Tibial nerve (tissue), 4 donors: ENCODE data around the gene ARMC12.
A peak's percentile ranks its signal among the peaks of the same experiment; 100 is the strongest.

ENCODE experiments used
- EP300 ChIP-seq, 2 donors: sonication (generic); formaldehyde crosslinking; IDR thresholded peaks; one replicate each; pipeline ENCODE4 v1.6.1; 2017; ENCODE audit warnings: antibody characterized with exemption in 2 of 2, mild to moderate bottlenecking in 1 of 2
- POLR2A ChIP-seq, 2 donors: fragments of 450-650 bp; IDR thresholded peaks; one replicate each; pipeline ENCODE4 v1.6.1; 2017; ENCODE audit warnings: antibody characterized with exemption in 2 of 2, mild to moderate bottlenecking in 2 of 2, moderate library complexity in 2 of 2
- TF ChIP-seq, protein P1 (sequence below), 5 experiments: fragments of 200-600 bp in 3 of 5; fragments of 450-650 bp in 2 of 5; sonication (generic) in 3 of 5; IDR thresholded peaks; one replicate each; pipeline ENCODE4 v1.5.1; 2016 to 2019; ENCODE audit warnings: antibody characterized with exemption in 5 of 5, mild to moderate bottlenecking in 3 of 5, moderate library complexity in 2 of 5

DNA sequence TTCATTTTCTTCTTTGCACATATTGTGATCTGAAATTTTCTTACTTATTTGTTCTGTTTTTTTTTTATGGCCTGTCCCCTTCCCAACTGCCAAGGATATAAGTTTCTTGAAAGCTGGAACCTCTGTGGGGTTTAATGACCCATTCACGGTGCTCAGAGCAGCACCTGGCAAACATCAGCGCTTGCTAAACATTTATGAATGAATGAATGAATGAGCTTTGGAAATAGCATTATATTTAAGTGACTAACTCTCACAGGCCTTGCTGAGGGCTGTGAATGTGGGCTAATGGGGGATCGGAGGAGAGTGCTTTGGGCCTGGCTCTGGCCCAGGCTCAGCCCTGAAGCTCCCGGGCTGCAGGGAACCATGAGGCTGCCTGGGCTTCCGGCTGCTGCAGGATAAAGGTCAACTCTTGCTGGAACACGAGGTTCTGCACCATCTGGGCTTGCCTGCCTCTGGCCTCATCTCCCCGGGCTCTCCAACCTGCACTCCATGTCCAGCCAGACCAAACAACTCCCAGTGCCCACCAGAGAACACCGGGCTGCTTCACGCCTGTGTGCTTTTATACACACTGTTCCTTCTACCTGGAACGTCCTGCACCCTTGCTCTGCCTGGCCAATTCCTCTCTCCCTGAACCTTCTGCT is 14.6 kb upstream of the ARMC12 start:
- TF ChIP-seq, protein P1, sequence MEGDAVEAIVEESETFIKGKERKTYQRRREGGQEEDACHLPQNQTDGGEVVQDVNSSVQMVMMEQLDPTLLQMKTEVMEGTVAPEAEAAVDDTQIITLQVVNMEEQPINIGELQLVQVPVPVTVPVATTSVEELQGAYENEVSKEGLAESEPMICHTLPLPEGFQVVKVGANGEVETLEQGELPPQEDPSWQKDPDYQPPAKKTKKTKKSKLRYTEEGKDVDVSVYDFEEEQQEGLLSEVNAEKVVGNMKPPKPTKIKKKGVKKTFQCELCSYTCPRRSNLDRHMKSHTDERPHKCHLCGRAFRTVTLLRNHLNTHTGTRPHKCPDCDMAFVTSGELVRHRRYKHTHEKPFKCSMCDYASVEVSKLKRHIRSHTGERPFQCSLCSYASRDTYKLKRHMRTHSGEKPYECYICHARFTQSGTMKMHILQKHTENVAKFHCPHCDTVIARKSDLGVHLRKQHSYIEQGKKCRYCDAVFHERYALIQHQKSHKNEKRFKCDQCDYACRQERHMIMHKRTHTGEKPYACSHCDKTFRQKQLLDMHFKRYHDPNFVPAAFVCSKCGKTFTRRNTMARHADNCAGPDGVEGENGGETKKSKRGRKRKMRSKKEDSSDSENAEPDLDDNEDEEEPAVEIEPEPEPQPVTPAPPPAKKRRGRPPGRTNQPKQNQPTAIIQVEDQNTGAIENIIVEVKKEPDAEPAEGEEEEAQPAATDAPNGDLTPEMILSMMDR (IDR thresholded peaks at IDR 0.05), result peak in 1 of 5 experiments; percentile 8
- TF ChIP-seq EP300 (IDR thresholded peaks at IDR 0.05) (peak; percentile 80 to 89), POLR2A (IDR thresholded peaks at IDR 0.05) (peak in 1 of 2 donors; percentile 41)
